ENCODE data around the gene NCKAP5.

GRCh38 chr2:132760971-132761370 lies 807.3 kb downstream of the NCKAP5 start:
- TF ChIP-seq CTCF (IDR thresholded peaks at IDR 0.05 in 4 of 5, conservative IDR thresholded peaks at IDR 0.05 in 1 of 5), result no peak
- TF ChIP-seq POLR2A (IDR thresholded peaks at IDR 0.05), result no peak
